ENCODE results near the gene PPARD. TPM values are rescaled to one million over a fixed set of nuclear protein-coding genes. Genes with fewer than 3 reads are reported as not detected.
"Not testable (repeated sequence)": the region's sequence is repeated elsewhere in the genome, so short reads cannot be mapped to it uniquely, and the experiment has no call there.

The PPARD gene
- total RNA-seq, 4 donors from 2014 or later, result 17.3 to 40.3 (median 35.9) TPM

- Histone ChIP-seq H3K9me3 (no peaks in the 10 kb centered on the region), H3K27ac (peak overlapping the region; percentile 29 to 65 (median 47)), H3K36me3 (no peaks in the 10 kb centered on the region), H3K4me1 (peaks cover 13 to 16% of the 10 kb centered on the region in 2 donors), H3K4me3 (replicated peaks in 1 of 3) (no peak overlapping the region), H3K27me3 (no peaks in the 10 kb centered on the region)
- DNase-seq, result peak; percentile 44 to 53
- TF ChIP-seq, protein P1, sequence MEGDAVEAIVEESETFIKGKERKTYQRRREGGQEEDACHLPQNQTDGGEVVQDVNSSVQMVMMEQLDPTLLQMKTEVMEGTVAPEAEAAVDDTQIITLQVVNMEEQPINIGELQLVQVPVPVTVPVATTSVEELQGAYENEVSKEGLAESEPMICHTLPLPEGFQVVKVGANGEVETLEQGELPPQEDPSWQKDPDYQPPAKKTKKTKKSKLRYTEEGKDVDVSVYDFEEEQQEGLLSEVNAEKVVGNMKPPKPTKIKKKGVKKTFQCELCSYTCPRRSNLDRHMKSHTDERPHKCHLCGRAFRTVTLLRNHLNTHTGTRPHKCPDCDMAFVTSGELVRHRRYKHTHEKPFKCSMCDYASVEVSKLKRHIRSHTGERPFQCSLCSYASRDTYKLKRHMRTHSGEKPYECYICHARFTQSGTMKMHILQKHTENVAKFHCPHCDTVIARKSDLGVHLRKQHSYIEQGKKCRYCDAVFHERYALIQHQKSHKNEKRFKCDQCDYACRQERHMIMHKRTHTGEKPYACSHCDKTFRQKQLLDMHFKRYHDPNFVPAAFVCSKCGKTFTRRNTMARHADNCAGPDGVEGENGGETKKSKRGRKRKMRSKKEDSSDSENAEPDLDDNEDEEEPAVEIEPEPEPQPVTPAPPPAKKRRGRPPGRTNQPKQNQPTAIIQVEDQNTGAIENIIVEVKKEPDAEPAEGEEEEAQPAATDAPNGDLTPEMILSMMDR (IDR thresholded peaks at IDR 0.05), result no peak
- TF ChIP-seq POLR2A (IDR thresholded peaks at IDR 0.05), result no peak
- intact Hi-C loops (cut with DNase I), result no loop called here
- WGBS, 2 donors, result 39% methylated on average over 12 of the region's 14 CpGs
Measured at GRCh38 chr6:35385457-35386202, 43.3 kb downstream of the PPARD start.

DNA sequence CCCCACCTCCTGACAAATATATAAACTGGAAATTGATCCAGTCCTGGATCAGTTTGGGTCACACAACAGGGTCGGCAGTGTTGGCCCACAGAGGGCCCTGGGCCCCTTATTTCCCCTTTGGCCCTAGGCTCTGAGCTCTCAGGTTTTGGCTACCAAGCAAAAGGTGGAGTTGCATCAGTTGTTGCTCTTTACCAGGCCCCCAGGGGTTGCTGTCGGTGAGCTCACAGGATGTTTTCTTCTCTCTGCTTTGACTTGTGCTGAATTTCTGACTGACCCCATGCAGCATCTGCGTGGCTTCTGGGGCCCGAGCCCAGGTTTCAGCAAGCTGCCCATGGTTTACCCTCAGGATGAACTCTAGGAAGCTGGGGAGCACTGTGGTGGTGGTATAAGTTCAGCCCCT is 44.6 kb downstream of the PPARD start:
- Histone ChIP-seq H3K27me3 (no peaks in the 10 kb centered on the region), H3K4me3 (replicated peaks in 1 of 3) (no peak overlapping the region), H3K36me3 (no peaks in the 10 kb centered on the region), H3K27ac (peak overlapping the region in 2 of 3 donors; percentile 2 to 29), H3K4me1 (peaks cover 22 to 28% of the 10 kb centered on the region in 2 donors), H3K9me3 (no peaks in the 10 kb centered on the region)
- TF ChIP-seq, protein P1 (IDR thresholded peaks at IDR 0.05), result no peak
- no peak for TF ChIP-seq POLR2A (IDR thresholded peaks at IDR 0.05)
- 82 to 92% methylated on average over 4 of the region's 4 CpGs for WGBS, 2 donors
- intact Hi-C loops (cut with DNase I), result no loop called here
- no peak for DNase-seq

DNA sequence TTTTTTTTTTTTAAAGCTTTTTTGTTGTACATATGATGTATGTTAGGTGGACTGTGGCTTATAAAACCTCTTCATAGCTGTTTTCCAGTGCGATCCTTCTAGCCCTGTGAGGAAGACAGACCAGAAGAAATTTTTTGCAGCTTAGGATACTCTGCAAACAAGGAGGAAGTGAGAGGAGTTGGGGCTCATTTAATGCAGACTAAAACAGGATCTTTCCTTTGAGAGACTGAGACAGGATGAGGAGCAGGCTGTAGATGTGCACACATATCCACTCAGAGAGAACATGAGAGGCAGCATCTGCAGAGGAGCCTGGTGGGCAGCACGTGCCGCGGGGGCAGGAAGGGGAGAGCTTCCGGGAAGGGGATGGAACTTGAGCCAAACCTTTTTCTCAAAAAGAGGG is 45.7 kb downstream of the PPARD start:
- H3K4me1 ChIP-seq, result peaks cover 30 to 38% of the 10 kb centered on the region in 2 donors
- no peak for DNase-seq

GRCh38 chr6:35388772-35389352 is 46.5 kb downstream of the PPARD start:
- intact Hi-C loops (cut with DNase I), result no loop called here
- 89 to 97% methylated on average over 5 of the region's 5 CpGs for WGBS, 2 donors

More for the DNA sequence above, 45.7 kb downstream of the PPARD start:
- Histone ChIP-seq H3K27ac (no peak overlapping the region), H3K36me3 (no peaks in the 10 kb centered on the region), H3K9me3 (no peaks in the 10 kb centered on the region), H3K4me3 (replicated peaks in 1 of 3) (no peak overlapping the region), H3K27me3 (no peaks in the 10 kb centered on the region)
- 82 to 91% methylated on average over 5 of the region's 5 CpGs for WGBS, 2 donors
- TF ChIP-seq POLR2A (IDR thresholded peaks at IDR 0.05), result no peak
- TF ChIP-seq, protein P1 (IDR thresholded peaks at IDR 0.05), result no peak
- intact Hi-C loops (cut with DNase I), result no loop called here

DNA sequence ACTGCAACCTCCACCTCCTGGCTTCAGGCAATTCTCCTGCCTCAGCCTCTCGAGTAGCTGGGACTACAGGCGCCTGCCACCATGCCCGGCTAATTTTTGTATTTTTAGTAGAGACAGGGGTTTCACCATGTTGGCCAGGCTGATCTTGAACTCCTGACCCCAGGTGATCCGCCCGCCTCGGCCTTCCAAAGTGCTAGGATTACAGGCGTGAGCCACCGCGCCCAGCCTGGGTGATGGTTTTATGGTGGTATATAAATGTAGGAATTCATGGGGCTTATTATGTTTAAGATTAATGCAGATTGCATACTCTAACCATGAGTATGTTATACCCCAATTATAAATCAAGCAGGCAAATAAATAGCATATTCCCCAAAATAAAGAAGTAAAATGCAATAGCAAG is 47.0 kb downstream of the PPARD start:
- peak overlapping the region in 2 of 3 donors; percentile 11 to 82 for H3K27ac ChIP-seq
- H3K36me3 ChIP-seq; H3K9me3 ChIP-seq; H3K4me3 ChIP-seq (replicated peaks in 1 of 3); H3K27me3 ChIP-seq; intact Hi-C loops (cut with DNase I); DNase-seq: not testable (repeated sequence)
- WGBS, 2 donors, result 89 to 96% methylated on average over 9 of the region's 9 CpGs
- peaks cover 41 to 52% of the 10 kb centered on the region in 2 donors for H3K4me1 ChIP-seq

More at GRCh38 chr6:35388772-35389352, 46.5 kb downstream of the PPARD start:
- TF ChIP-seq POLR2A (IDR thresholded peaks at IDR 0.05), result no peak
- TF ChIP-seq, protein P1 (IDR thresholded peaks at IDR 0.05), result no peak
- H3K27ac ChIP-seq, result peak overlapping the region in 1 of 3 donors; percentile 10
- H3K4me3 ChIP-seq (replicated peaks in 1 of 3), result no peak overlapping the region
- no peak for DNase-seq
- H3K36me3 ChIP-seq, result no peaks in the 10 kb centered on the region
- no peaks in the 10 kb centered on the region for H3K27me3 ChIP-seq
- H3K9me3 ChIP-seq, result no peaks in the 10 kb centered on the region
- H3K4me1 ChIP-seq, result peaks cover 36 to 46% of the 10 kb centered on the region in 2 donors

Data from thyroid gland (tissue), 4 donors.